ENCODE data around the gene MBD3.

The MBD3 gene

DNA sequence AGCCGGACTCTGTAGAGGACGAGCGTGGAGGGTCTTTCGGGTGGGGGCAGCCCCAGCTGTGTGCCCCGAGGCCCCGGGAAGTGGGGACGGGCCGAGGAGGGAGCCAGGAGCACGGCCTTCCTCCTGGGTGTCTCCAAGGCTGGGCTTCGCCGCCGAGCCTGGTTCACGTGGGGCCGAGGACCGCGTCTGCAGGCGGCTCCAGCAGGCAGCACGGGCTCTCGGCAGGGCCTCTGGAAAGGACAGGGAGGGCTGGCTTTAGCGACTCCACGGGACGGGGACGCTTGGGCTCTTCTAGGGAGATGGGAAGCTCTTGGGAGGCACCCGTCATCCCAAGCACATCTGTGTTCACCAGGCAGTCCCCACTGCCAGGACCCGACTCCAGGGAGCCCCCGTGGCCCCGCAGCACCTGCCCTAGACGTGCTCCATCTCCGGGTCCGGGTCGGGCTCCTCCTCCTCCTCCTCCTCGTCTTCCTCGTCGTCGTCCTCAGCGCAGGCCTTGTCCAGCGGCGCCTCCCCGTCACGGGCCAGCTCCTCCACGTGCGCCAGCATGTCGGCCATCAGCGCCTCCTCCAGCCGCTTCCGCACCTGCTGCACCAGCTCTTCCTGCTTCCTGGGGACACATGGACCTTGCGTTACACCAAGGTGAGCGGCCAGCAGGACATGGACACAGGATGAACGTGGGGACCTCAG, 14.6 kb downstream of the MBD3 start:
- no peak for DNase-seq (ENCODE audit: low read depth)
- no peak overlapping the region for H3K4me3 ChIP-seq (ENCODE audit: low read depth, low read length)
- TF ChIP-seq CTCF (IDR thresholded peaks at IDR 0.05; ENCODE audit: control insufficient read depth, extremely low read depth, insufficient read depth): no peak

DNA sequence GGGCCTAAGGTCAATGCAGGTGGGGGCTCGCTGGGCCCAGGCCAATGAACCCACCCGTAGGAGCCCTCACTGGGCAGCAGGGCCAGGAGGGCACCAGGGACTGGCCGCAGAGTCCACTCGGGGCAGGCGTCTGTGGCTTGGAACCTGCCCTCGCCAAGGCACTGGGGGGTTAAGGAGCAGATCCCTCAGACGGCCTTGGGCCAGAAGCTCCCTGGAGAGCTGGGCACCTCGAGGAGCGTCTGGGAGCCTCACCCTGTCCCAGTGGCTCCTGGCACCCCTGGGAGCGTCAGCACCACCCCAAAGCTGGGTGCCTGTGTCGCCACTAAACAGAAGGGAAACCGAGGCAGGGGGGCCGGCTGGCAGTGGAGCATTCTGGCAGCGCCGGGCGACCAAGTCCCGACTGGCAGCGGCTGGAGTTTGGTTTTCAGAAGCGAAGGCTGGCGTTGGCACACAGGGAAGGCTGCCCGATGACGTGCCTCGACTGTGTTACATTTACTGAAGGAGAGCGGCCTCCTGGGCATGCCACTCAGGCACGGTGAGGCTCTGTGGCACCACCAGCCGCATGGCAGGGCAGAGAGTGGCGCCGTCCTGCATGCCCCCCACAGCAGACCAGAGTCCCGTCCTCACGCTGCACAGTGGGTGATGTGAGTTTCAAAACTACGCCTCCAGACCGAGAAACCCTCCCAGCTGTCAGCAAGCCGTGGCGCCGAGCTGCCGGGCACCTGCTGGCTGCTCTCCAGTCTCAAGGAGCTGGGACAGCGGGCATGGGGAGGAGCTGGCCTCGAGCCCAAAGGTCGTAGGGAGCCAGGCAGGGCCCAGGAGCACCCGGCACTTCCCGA, 15.4 kb downstream of the MBD3 start:
- H3K4me3 ChIP-seq (ENCODE audit: low read depth, low read length): no peak overlapping the region
- DNase-seq (ENCODE audit: low read depth): no peak
- TF ChIP-seq CTCF (IDR thresholded peaks at IDR 0.05; ENCODE audit: control insufficient read depth, extremely low read depth, insufficient read depth): no peak

GRCh38 chr19:1576242-1577089, 16.2 kb downstream of the MBD3 start:
- TF ChIP-seq CTCF (IDR thresholded peaks at IDR 0.05; ENCODE audit: control insufficient read depth, extremely low read depth, insufficient read depth): no peak
- no peak overlapping the region for H3K4me3 ChIP-seq (ENCODE audit: low read depth, low read length)
- no peak for DNase-seq (ENCODE audit: low read depth)

GRCh38 chr19:1575323-1576241, 17.1 kb downstream of the MBD3 start:
- no peak overlapping the region for H3K4me3 ChIP-seq (ENCODE audit: low read depth, low read length)
- DNase-seq (ENCODE audit: low read depth): no peak
- no peak for TF ChIP-seq CTCF (IDR thresholded peaks at IDR 0.05; ENCODE audit: control insufficient read depth, extremely low read depth, insufficient read depth)

DNA sequence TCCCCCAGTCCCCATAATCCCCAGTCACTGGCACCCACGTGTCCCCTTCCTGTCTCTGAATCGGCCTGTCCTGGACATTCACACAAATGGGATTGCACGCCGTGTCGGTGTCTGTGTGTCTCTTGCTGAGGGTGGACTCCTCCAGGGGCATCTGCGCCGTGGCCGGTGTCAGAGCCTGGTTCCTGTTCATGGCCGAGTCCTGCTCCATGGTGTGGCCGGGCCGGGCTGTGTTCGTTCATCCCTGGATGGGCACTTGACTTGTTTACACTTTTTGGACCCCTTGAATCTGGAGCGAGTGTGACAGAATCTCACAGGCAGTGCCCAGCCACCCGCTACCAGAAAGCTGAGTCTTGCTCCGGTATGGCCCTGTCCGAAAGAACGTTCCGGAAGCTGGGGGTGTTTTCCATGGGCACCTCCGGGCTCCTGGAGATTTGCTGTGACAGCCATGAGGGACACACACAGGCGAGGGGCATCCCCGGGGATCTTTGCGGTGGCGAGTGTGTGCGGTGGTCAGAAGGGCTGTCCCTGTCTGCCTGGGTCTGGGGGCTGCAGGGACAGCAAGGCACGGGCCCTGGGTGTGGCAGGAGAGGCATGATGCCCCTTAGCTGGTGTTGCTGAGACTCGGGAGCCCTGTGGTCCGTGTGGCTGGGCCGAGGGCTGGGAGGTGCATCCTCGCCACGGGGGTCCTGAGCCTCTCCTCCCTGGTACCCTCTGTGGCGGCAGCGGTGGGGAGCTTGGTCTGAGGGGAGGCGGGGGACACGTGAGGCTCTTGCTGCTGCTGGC, 18.1 kb downstream of the MBD3 start:
- DNase-seq (ENCODE audit: low read depth): no peak
- no peak for TF ChIP-seq CTCF (IDR thresholded peaks at IDR 0.05; ENCODE audit: control insufficient read depth, extremely low read depth, insufficient read depth)
- H3K4me3 ChIP-seq (ENCODE audit: low read depth, low read length): no peak overlapping the region
